ENCODE data around the gene GRN.

Gene GRN

DNA sequence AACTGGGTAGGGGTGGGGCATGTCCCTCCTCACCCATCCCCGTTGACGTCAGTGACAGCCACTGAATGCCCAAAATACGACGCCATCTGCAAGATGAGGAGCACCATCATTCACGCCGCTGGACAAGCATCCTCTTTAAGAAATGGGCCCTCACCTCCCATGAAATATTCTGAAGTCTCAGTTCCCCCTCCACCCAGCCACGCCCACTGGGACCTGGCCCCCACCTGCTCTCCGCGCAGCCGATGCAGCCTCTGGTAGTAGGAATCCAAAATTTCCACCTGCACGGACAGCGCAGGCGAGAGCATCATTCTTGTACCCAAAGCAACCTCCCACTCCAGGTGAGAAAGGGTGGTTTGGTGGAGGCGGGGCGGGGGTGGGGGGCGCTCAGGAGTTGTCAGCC is 38.8 kb downstream of the GRN start:
- peaks cover 8% of the 10 kb centered on the region for H3K4me1 ChIP-seq (ENCODE audit: insufficient read depth, low read length, severe bottlenecking)
- no peak overlapping the region for H3K4me2 ChIP-seq (ENCODE audit: low read length)
- peaks cover 4% of the 10 kb centered on the region; the same call in 1 of the 2 replicates for H3K27me3 ChIP-seq (ENCODE audit: insufficient read depth, low read length)
- TF ChIP-seq EZH2 (IDR thresholded peaks at IDR 0.05; ENCODE audit: borderline replicate concordance, low read length): no peak
- TF ChIP-seq, protein P1, sequence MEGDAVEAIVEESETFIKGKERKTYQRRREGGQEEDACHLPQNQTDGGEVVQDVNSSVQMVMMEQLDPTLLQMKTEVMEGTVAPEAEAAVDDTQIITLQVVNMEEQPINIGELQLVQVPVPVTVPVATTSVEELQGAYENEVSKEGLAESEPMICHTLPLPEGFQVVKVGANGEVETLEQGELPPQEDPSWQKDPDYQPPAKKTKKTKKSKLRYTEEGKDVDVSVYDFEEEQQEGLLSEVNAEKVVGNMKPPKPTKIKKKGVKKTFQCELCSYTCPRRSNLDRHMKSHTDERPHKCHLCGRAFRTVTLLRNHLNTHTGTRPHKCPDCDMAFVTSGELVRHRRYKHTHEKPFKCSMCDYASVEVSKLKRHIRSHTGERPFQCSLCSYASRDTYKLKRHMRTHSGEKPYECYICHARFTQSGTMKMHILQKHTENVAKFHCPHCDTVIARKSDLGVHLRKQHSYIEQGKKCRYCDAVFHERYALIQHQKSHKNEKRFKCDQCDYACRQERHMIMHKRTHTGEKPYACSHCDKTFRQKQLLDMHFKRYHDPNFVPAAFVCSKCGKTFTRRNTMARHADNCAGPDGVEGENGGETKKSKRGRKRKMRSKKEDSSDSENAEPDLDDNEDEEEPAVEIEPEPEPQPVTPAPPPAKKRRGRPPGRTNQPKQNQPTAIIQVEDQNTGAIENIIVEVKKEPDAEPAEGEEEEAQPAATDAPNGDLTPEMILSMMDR (IDR thresholded peaks at IDR 0.05; ENCODE audit: low read length): no peak
- no peaks in the 10 kb centered on the region for H3K9me3 ChIP-seq (ENCODE audit: low read length)
- H3K79me2 ChIP-seq (ENCODE audit: insufficient read depth, low read length): no peaks in the 10 kb centered on the region
- H3K9me2 ChIP-seq (ENCODE audit: low read depth, low read length): no peaks in the 10 kb centered on the region
- no peaks in the 10 kb centered on the region for H4K20me1 ChIP-seq (ENCODE audit: insufficient read depth, low read length)
- no peak overlapping the region for H3K9ac ChIP-seq (ENCODE audit: low read length)
- no peak overlapping the region for H2AFZ ChIP-seq (ENCODE audit: low read length)
- no peaks in the 10 kb centered on the region for H3K36me3 ChIP-seq (ENCODE audit: insufficient read depth, low read length)
- H3K27ac ChIP-seq (ENCODE audit: low read depth, low read length, poor library complexity, severe bottlenecking): no peak overlapping the region
- no peak overlapping the region for H3K4me3 ChIP-seq (ENCODE audit: low read depth, low read length, poor library complexity, severe bottlenecking)
- no peaks in the 10 kb centered on the region for H3F3A ChIP-seq (ENCODE audit: insufficient read depth, low read length)

- Histone ChIP-seq H3K4me3 (ENCODE audit: low read depth, low read length, poor library complexity, severe bottlenecking) (no peak overlapping the region), H3K9me3 (ENCODE audit: low read length) (no peaks in the 10 kb centered on the region), H3K9ac (ENCODE audit: low read length) (no peak overlapping the region), H3K27me3 (ENCODE audit: insufficient read depth, low read length) (peaks cover 4% of the 10 kb centered on the region; the same call in 1 of the 2 replicates), H3K27ac (ENCODE audit: low read depth, low read length, poor library complexity, severe bottlenecking) (no peak overlapping the region), H2AFZ (ENCODE audit: low read length) (no peak overlapping the region), H4K20me1 (ENCODE audit: insufficient read depth, low read length) (no peaks in the 10 kb centered on the region), H3K4me1 (ENCODE audit: insufficient read depth, low read length, severe bottlenecking) (peaks cover 8% of the 10 kb centered on the region), H3F3A (ENCODE audit: insufficient read depth, low read length) (no peaks in the 10 kb centered on the region), H3K4me2 (ENCODE audit: low read length) (no peak overlapping the region), H3K79me2 (ENCODE audit: insufficient read depth, low read length) (no peaks in the 10 kb centered on the region), H3K9me2 (ENCODE audit: low read depth, low read length) (no peaks in the 10 kb centered on the region), H3K36me3 (ENCODE audit: insufficient read depth, low read length) (no peaks in the 10 kb centered on the region)
- no peak for TF ChIP-seq EZH2 (IDR thresholded peaks at IDR 0.05; ENCODE audit: borderline replicate concordance, low read length)
- TF ChIP-seq, protein P1 (IDR thresholded peaks at IDR 0.05; ENCODE audit: low read length): no peak
Observed at GRCh38 chr17:44384281-44384822, 39.2 kb downstream of the GRN start.

DNA sequence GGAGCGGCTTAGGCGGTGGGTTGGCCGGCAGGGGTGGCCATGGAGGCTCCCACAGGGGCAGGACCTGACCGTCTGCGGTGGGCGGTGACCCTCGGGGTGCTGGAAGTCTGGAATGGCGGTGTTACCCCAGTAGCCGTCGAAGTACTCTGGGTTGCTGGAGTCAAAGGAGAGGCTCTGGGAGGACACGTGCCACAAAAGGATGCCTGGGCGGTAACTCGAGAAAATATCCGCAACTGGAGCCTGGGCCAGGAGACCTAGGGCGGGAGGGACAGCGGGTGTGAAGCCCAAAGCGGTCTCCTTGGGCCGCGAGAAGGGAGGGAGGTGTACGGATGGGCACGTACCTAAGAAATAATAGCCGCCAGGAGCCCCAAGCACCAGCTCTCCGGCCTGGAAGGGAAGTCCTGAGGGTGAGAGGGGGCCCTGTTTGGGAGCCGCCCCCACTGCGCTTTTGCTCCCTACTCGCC is 39.8 kb downstream of the GRN start:
- H3K27ac ChIP-seq (ENCODE audit: low read depth, low read length, poor library complexity, severe bottlenecking): no peak overlapping the region

More for the DNA sequence above, 39.8 kb downstream of the GRN start:
- Histone ChIP-seq H2AFZ (ENCODE audit: low read length) (no peak overlapping the region), H3K27me3 (ENCODE audit: insufficient read depth, low read length) (no peaks in the 10 kb centered on the region), H3K36me3 (ENCODE audit: insufficient read depth, low read length) (no peaks in the 10 kb centered on the region), H3K9ac (ENCODE audit: low read length) (no peak overlapping the region), H4K20me1 (ENCODE audit: insufficient read depth, low read length) (no peaks in the 10 kb centered on the region), H3K9me3 (ENCODE audit: low read length) (no peaks in the 10 kb centered on the region), H3K4me1 (ENCODE audit: insufficient read depth, low read length, severe bottlenecking) (peaks cover 8% of the 10 kb centered on the region), H3F3A (ENCODE audit: insufficient read depth, low read length) (no peaks in the 10 kb centered on the region), H3K4me2 (ENCODE audit: low read length) (peak overlapping the region; percentile 67), H3K4me3 (ENCODE audit: low read depth, low read length, poor library complexity, severe bottlenecking) (peak overlapping the region; percentile 53), H3K79me2 (ENCODE audit: insufficient read depth, low read length) (no peaks in the 10 kb centered on the region), H3K9me2 (ENCODE audit: low read depth, low read length) (no peaks in the 10 kb centered on the region)
- TF ChIP-seq EZH2 (IDR thresholded peaks at IDR 0.05; ENCODE audit: borderline replicate concordance, low read length): no peak
- TF ChIP-seq, protein P1 (IDR thresholded peaks at IDR 0.05; ENCODE audit: low read length): no peak

Measured in OCI-LY1 (cell line).